ENCODE data around the gene ARID3A. TPM values are rescaled to one million over a fixed set of nuclear protein-coding genes. Genes with fewer than 3 reads are reported as not detected.

Gene ARID3A
- total and polyA plus RNA-seq, 2 of the 13 experiments (the other 11 are each of a cell fraction or from before 2014, with no cell fraction given) = 71.3 to 77.9 TPM

GRCh38 chr19:932648-933552 is 7.1 kb downstream of the ARID3A start (continued):
- TF ChIP-seq ZNF687 (CRISPR knock-in tag; IDR thresholded peaks at IDR 0.05) (peak; percentile 85), ZNF543 (CRISPR knock-in tag; IDR thresholded peaks at IDR 0.05) (0 out of 2 replicates have a peak, but pooled peaks have one; percentile 14), HMG20A (CRISPR knock-in tag; IDR thresholded peaks at IDR 0.05; ENCODE audit: borderline replicate concordance) (no peak), ZNF430 (CRISPR knock-in tag; IDR thresholded peaks at IDR 0.05) (no peak), ZBTB33 (CRISPR knock-in tag; IDR thresholded peaks at IDR 0.05) (peak; percentile 87), MED1 (CRISPR knock-in tag; IDR thresholded peaks at IDR 0.05) (0 out of 2 replicates have a peak, but pooled peaks have one; percentile 27), ZNF740 (CRISPR knock-in tag; IDR thresholded peaks at IDR 0.05) (0 out of 2 replicates have a peak, but pooled peaks have one; percentile 35), ERF (CRISPR knock-in tag; IDR thresholded peaks at IDR 0.05) (peak; percentile 34; the same call in 1 of the 2 replicates), TCF7 (IDR thresholded peaks at IDR 0.05; ENCODE audit: low read depth) (peak; percentile 71; the same call in 1 of the 2 replicates), GLMP (CRISPR knock-in tag; IDR thresholded peaks at IDR 0.05; ENCODE audit: borderline replicate concordance) (no peak), ETV5 (CRISPR knock-in tag; IDR thresholded peaks at IDR 0.05; ENCODE audit: borderline replicate concordance) (no peak), ZNF557 (CRISPR knock-in tag; IDR thresholded peaks at IDR 0.05) (no peak), AGO2 (optimal IDR thresholded peaks at IDR 0.05; ENCODE audit: low read depth, low read length) (peak; percentile 97), ZNF589 (CRISPR knock-in tag; conservative IDR thresholded peaks at IDR 0.05) (no peak), MED13 (CRISPR knock-in tag; IDR thresholded peaks at IDR 0.05) (0 out of 2 replicates have a peak, but pooled peaks have one; percentile 23), NR2F6 (IDR thresholded peaks at IDR 0.05) (0 out of 2 replicates have a peak, but pooled peaks have one; percentile 22), NR2F6 (CRISPR knock-in tag; IDR thresholded peaks at IDR 0.05) (no peak), ZBTB14 (CRISPR knock-in tag; IDR thresholded peaks at IDR 0.05) (no peak), SMARCC2 (IDR thresholded peaks at IDR 0.05) (no peak), MIER2 (CRISPR knock-in tag; IDR thresholded peaks at IDR 0.05) (no peak)

Data from HepG2 (cell line).